HepG2 (cell line): Measurements from ENCODE around the gene EFCAB11. TPM values are rescaled to one million over a fixed set of nuclear protein-coding genes. Genes with fewer than 3 reads are reported as not detected.

ENCODE experiments used
- CBX2 ChIP-seq, 2 experiments: fragments of 200-600 bp in 1 of 2; sonication (generic); formaldehyde crosslinking in 1 of 2; IDR thresholded peaks; 2 replicates each; pipeline versions ENCODE4 v1.7.0 to v1.8.1; 2018 to 2022; ENCODE audit warnings: low read depth in 2 of 2, low read length in 1 of 2, mild to moderate bottlenecking in 1 of 2, missing genetic modification reagents in 1 of 2
- CCDC6 ChIP-seq: sonication (generic); formaldehyde crosslinking; IDR thresholded peaks from 2 replicates; pipeline ENCODE4 v1.8.1; 2022; ENCODE audit warnings: mild to moderate bottlenecking, missing genetic modification reagents, moderate library complexity
- EED ChIP-seq: sonication (generic); formaldehyde crosslinking; IDR thresholded peaks from 2 replicates; pipeline ENCODE4 v1.5.0; 2020; ENCODE audit warnings: mild to moderate bottlenecking, missing genetic modification reagents
- FOXA1 ChIP-seq, 2 experiments: fragments of 450-650 bp in 1 of 2; sonication (generic) in 1 of 2; formaldehyde crosslinking in 1 of 2; IDR thresholded peaks; 2 replicates each; pipeline versions ENCODE4 v1.4.0 to v1.6.1; 2016 to 2020; ENCODE audit warnings: missing genetic modification reagents in 1 of 2
- GFI1 ChIP-seq: sonication (generic); formaldehyde crosslinking; IDR thresholded peaks from 2 replicates; pipeline ENCODE4 v1.5.0; 2020; ENCODE audit warnings: missing genetic modification reagents, mild to moderate bottlenecking, borderline replicate concordance
- MXI1 ChIP-seq: IDR thresholded peaks from 3 replicates; pipeline ENCODE4 v1.6.1; 2012; ENCODE audit warnings: low read depth, low read length, inconsistent platforms, borderline replicate concordance
- NR2F1 ChIP-seq, 2 experiments: fragments of 450-650 bp in 1 of 2; formaldehyde crosslinking in 1 of 2; IDR thresholded peaks; 2 replicates each; pipeline versions ENCODE4 v1.5.0 to v1.6.1; 2016 to 2020; ENCODE audit warnings: mild to moderate bottlenecking in 1 of 2, missing compliant biosample characterization in 1 of 2, missing genetic modification reagents in 1 of 2, moderate library complexity in 1 of 2
- POLR2A ChIP-seq, 2 experiments: IDR thresholded peaks; 2 replicates each; pipeline ENCODE4 v1.6.1; 2011; ENCODE audit warnings: low read depth in 2 of 2, low read length in 2 of 2, mild to moderate bottlenecking in 1 of 2, moderate library complexity in 1 of 2; ENCODE audit not compliant: insufficient read depth in 1 of 2
- TCF7 ChIP-seq: sonication (generic); IDR thresholded peaks from 2 replicates; pipeline ENCODE4 v1.6.1; 2016; ENCODE audit warnings: antibody characterized with exemption, low read depth
- TCF7L2 ChIP-seq: IDR thresholded peaks from 2 replicates; pipeline ENCODE4 v1.6.1; 2011; ENCODE audit warnings: mild to moderate bottlenecking, low read depth, low read length, moderate library complexity
- ZNF101 ChIP-seq: sonication (generic); formaldehyde crosslinking; IDR thresholded peaks from 2 replicates; pipeline ENCODE4 v1.4.0; 2020; ENCODE audit warnings: mild to moderate bottlenecking, low read depth, missing genetic modification reagents, borderline replicate concordance
- ZNF577 ChIP-seq: sonication (generic); formaldehyde crosslinking; IDR thresholded peaks from 2 replicates; pipeline ENCODE4 v1.4.0; 2020; ENCODE audit warnings: mild to moderate bottlenecking, low read depth, missing genetic modification reagents, borderline replicate concordance
- ZNF709 ChIP-seq: sonication (generic); formaldehyde crosslinking; IDR thresholded peaks from 2 replicates; pipeline ENCODE4 v1.5.0; 2020; ENCODE audit warnings: mild to moderate bottlenecking, missing genetic modification reagents
- ZNF777 ChIP-seq: sonication (generic); formaldehyde crosslinking; IDR thresholded peaks from 2 replicates; pipeline ENCODE4 v1.4.0; 2020; ENCODE audit warnings: missing genetic modification reagents
- polyA plus RNA-seq, 8 experiments: library from polyadenylated mRNA; depleted of rRNA in 3 of 8; stranded (reverse) in 7 of 8; unstranded in 1 of 8; fragments of >200 nt; fragmentation: Illumina TruSeq in 4 of 8; extraction: Trizol in 4 of 8; gene quantifications; 2 replicates each; pipeline versions ENCODE4 v1.2.1 to v1.2.3, GENCODE V29; 2011 to 2016; ENCODE audit warnings: low read depth in 4 of 8, missing spikeins in 1 of 8, mixed read lengths in 1 of 8; ENCODE audit not compliant: insufficient read depth in 1 of 8
- total RNA-seq, 5 experiments: library from RNA; depleted of rRNA; stranded (reverse); fragments of >200 nt; fragmentation: Illumina TruSeq; extraction: Trizol; gene quantifications; 2 replicates each; pipeline ENCODE4 v1.2.3, GENCODE V29; 2016; ENCODE audit warnings: low read depth in 1 of 5
- TF ChIP-seq, protein P1 (sequence below), 2 experiments: IDR thresholded peaks; 2 replicates each; pipeline ENCODE4 v1.6.1; 2011 to 2012; ENCODE audit warnings: low read length in 2 of 2, borderline replicate concordance in 1 of 2, low read depth in 1 of 2, mild to moderate bottlenecking in 1 of 2, moderate library complexity in 1 of 2
- TF ChIP-seq, protein P2 (sequence below): sonication (generic); formaldehyde crosslinking; conservative IDR thresholded peaks from 2 replicates; pipeline ENCODE4 v1.4.0; 2020; ENCODE audit warnings: missing genetic modification reagents
- TF ChIP-seq, protein P3 (sequence below): sonication (generic); formaldehyde crosslinking; IDR thresholded peaks from 2 replicates; pipeline ENCODE4 v1.4.0; 2020; ENCODE audit warnings: missing genetic modification reagents, mild to moderate bottlenecking, borderline replicate concordance
- TF ChIP-seq, protein P4 (sequence below): IDR thresholded peaks from 2 replicates; pipeline ENCODE4 v1.6.1; 2016

EFCAB11 gene
- total and polyA plus RNA-seq, 2 of the 13 experiments (the other 11 are each of a cell fraction or from before 2014, with no cell fraction given), result 8.2 to 31.5 TPM

DNA sequence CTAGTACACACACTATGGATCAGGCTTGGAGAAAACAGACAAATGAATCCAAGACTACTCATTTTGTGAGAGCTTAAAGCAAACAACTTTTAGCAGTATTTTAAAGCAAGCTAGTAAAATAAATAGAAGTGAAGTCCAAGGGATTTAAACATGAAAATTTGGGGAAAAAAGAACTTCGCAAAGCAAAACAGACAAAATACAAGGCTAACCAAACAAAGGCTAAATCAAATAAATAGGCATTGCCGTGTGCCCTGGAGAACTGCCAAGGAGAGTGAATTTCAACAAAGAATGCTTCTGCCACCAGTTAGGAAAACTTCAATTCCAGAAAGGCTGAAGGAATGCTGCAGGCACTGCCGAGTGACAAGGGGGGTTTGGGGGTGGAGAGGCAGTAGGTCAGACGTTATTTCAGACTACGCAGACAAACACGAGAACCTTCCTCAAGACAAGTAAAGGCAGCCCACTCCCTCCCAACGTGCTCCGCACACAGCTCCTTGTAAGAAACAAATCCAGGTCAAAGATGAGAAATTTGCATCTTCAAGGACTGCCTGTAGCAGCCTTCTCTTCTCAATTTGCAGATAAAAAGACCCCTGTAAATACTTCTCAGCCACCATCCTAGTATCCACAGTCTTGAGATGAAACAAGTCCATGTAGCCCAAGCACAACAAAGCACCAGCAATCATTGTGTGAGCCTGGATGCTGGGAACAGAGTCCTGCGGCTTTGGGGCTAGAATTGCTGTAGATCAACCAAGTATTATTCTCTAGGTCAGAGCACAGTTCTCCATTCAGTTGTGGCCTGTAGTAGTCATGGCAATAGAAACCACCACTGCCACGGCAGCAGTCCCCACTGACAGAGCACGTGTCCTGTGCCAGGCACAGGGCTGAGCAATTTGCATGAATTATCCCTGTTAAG, 43.3 kb downstream of the EFCAB11 start (continued):
- TF ChIP-seq, protein P1, sequence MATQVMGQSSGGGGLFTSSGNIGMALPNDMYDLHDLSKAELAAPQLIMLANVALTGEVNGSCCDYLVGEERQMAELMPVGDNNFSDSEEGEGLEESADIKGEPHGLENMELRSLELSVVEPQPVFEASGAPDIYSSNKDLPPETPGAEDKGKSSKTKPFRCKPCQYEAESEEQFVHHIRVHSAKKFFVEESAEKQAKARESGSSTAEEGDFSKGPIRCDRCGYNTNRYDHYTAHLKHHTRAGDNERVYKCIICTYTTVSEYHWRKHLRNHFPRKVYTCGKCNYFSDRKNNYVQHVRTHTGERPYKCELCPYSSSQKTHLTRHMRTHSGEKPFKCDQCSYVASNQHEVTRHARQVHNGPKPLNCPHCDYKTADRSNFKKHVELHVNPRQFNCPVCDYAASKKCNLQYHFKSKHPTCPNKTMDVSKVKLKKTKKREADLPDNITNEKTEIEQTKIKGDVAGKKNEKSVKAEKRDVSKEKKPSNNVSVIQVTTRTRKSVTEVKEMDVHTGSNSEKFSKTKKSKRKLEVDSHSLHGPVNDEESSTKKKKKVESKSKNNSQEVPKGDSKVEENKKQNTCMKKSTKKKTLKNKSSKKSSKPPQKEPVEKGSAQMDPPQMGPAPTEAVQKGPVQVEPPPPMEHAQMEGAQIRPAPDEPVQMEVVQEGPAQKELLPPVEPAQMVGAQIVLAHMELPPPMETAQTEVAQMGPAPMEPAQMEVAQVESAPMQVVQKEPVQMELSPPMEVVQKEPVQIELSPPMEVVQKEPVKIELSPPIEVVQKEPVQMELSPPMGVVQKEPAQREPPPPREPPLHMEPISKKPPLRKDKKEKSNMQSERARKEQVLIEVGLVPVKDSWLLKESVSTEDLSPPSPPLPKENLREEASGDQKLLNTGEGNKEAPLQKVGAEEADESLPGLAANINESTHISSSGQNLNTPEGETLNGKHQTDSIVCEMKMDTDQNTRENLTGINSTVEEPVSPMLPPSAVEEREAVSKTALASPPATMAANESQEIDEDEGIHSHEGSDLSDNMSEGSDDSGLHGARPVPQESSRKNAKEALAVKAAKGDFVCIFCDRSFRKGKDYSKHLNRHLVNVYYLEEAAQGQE (IDR thresholded peaks at IDR 0.05; ENCODE audit: borderline replicate concordance in 1 of 2, low read depth in 1 of 2, low read length in 2 of 2), result 0 out of 4 replicates have a peak, but pooled peaks of 1 of the 2 experiments have one; percentile 41
- no peak for TF ChIP-seq ZNF101 (CRISPR knock-in tag)
- TF ChIP-seq, protein P2, sequence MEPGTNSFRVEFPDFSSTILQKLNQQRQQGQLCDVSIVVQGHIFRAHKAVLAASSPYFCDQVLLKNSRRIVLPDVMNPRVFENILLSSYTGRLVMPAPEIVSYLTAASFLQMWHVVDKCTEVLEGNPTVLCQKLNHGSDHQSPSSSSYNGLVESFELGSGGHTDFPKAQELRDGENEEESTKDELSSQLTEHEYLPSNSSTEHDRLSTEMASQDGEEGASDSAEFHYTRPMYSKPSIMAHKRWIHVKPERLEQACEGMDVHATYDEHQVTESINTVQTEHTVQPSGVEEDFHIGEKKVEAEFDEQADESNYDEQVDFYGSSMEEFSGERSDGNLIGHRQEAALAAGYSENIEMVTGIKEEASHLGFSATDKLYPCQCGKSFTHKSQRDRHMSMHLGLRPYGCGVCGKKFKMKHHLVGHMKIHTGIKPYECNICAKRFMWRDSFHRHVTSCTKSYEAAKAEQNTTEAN, result 0 out of 2 replicates have a peak, but pooled peaks have one; percentile 27
- TF ChIP-seq CCDC6 (CRISPR knock-in tag), result no peak
- TF ChIP-seq GFI1 (CRISPR knock-in tag), result peak; percentile 68; the same call in 1 of the 2 replicates
- TF ChIP-seq POLR2A (IDR thresholded peaks at IDR 0.05; ENCODE audit: insufficient read depth in 1 of 2, low read depth in 2 of 2, low read length in 2 of 2), result no peak; a peak in 1 of 4 replicates
- TF ChIP-seq TCF7, result peak; percentile 59
- TF ChIP-seq ZNF709, result no peak
- no peak for TF ChIP-seq TCF7L2
- TF ChIP-seq, protein P3, sequence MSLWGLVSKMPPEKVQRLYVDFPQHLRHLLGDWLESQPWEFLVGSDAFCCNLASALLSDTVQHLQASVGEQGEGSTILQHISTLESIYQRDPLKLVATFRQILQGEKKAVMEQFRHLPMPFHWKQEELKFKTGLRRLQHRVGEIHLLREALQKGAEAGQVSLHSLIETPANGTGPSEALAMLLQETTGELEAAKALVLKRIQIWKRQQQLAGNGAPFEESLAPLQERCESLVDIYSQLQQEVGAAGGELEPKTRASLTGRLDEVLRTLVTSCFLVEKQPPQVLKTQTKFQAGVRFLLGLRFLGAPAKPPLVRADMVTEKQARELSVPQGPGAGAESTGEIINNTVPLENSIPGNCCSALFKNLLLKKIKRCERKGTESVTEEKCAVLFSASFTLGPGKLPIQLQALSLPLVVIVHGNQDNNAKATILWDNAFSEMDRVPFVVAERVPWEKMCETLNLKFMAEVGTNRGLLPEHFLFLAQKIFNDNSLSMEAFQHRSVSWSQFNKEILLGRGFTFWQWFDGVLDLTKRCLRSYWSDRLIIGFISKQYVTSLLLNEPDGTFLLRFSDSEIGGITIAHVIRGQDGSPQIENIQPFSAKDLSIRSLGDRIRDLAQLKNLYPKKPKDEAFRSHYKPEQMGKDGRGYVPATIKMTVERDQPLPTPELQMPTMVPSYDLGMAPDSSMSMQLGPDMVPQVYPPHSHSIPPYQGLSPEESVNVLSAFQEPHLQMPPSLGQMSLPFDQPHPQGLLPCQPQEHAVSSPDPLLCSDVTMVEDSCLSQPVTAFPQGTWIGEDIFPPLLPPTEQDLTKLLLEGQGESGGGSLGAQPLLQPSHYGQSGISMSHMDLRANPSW (CRISPR knock-in tag), result no peak
- TF ChIP-seq ZNF577 (CRISPR knock-in tag), result no peak
- TF ChIP-seq EED, result no peak
- 0 out of 4 replicates have a peak, but pooled peaks of 1 of the 2 experiments have one; percentile 22 for TF ChIP-seq NR2F1 (CRISPR knock-in tag; IDR thresholded peaks at IDR 0.05)
- TF ChIP-seq, protein P4, sequence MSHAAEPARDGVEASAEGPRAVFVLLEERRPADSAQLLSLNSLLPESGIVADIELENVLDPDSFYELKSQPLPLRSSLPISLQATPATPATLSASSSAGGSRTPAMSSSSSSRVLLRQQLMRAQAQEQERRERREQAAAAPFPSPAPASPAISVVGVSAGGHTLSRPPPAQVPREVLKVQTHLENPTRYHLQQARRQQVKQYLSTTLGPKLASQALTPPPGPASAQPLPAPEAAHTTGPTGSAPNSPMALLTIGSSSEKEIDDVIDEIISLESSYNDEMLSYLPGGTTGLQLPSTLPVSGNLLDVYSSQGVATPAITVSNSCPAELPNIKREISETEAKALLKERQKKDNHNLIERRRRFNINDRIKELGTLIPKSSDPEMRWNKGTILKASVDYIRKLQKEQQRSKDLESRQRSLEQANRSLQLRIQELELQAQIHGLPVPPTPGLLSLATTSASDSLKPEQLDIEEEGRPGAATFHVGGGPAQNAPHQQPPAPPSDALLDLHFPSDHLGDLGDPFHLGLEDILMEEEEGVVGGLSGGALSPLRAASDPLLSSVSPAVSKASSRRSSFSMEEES (CRISPR knock-in tag), result no peak; the same call in 1 of the 2 replicates
- TF ChIP-seq CBX2 (IDR thresholded peaks at IDR 0.05; ENCODE audit: low read depth, low read length), result no peak
- no peak for TF ChIP-seq CBX2 (CRISPR knock-in tag; IDR thresholded peaks at IDR 0.05; ENCODE audit: low read depth)
- no peak for TF ChIP-seq ZNF777
- peak; percentile 58; the same call in 1 of the 3 replicates for TF ChIP-seq MXI1
- TF ChIP-seq FOXA1 (IDR thresholded peaks at IDR 0.05), result peak; percentile 76; the same call in 1 of the 2 replicates
- TF ChIP-seq FOXA1 (CRISPR knock-in tag; IDR thresholded peaks at IDR 0.05), result peak; percentile 13; the same call in 1 of the 2 replicates
